MM.1S (cell line): ENCODE results near the gene USP12.

Experiments
- DNase-seq: peaks from one replicate; pipeline ENCODE4 v3.0.0-alpha.2; 2015
- H2AFZ ChIP-seq: fragments of 300-600 bp; sonication (generic); 2 replicates; pipeline ENCODE4 v1.6.0; 2016; ENCODE audit warnings: antibody characterized with exemption, low read length
- H3F3A ChIP-seq: fragments of 300-600 bp; sonication (generic); 2 replicates; pipeline ENCODE4 v1.6.1; 2016; ENCODE audit warnings: mild to moderate bottlenecking, antibody characterized with exemption, low read length, moderate library complexity, mixed read lengths; ENCODE audit not compliant: insufficient read depth
- H3K27ac ChIP-seq: fragments of 300-600 bp; sonication (generic); 2 replicates; pipeline ENCODE4 v1.5.1; 2016; ENCODE audit warnings: mild to moderate bottlenecking, low read length
- H3K27me3 ChIP-seq: fragments of 300-600 bp; sonication (generic); replicated peaks from 2 replicates; pipeline ENCODE4 v1.6.0; 2016; ENCODE audit warnings: low read length; ENCODE audit not compliant: insufficient read depth
- H3K36me3 ChIP-seq: fragments of 300-600 bp; sonication (generic); replicated peaks from 2 replicates; pipeline ENCODE4 v1.6.1; 2016; ENCODE audit warnings: mild to moderate bottlenecking, low read length, mixed read lengths; ENCODE audit not compliant: insufficient read depth
- H3K4me1 ChIP-seq: fragments of 300-600 bp; sonication (generic); 2 replicates; pipeline ENCODE4 v1.6.1; 2016; ENCODE audit warnings: low read length, mixed read lengths
- H3K4me2 ChIP-seq: fragments of 300-600 bp; sonication (generic); 2 replicates; pipeline ENCODE4 v1.6.0; 2016; ENCODE audit warnings: low read depth, low read length
- H3K4me3 ChIP-seq: fragments of 300-600 bp; sonication (generic); 2 replicates; pipeline ENCODE4 v1.5.1; 2016; ENCODE audit warnings: low read length, mixed read lengths
- H3K79me2 ChIP-seq: fragments of 300-600 bp; sonication (generic); 2 replicates; pipeline ENCODE4 v1.6.1; 2016; ENCODE audit warnings: mixed run types, low read length, mixed read lengths
- H3K9ac ChIP-seq: fragments of 300-600 bp; sonication (generic); 2 replicates; pipeline ENCODE4 v1.6.1; 2016; ENCODE audit warnings: low read length, mixed read lengths
- H3K9me2 ChIP-seq: fragments of 300-600 bp; sonication (generic); replicated peaks from 2 replicates; pipeline ENCODE4 v1.6.1; 2016; ENCODE audit warnings: mild to moderate bottlenecking, low read length, mixed read lengths; ENCODE audit not compliant: insufficient read depth
- H3K9me3 ChIP-seq: fragments of 300-600 bp; sonication (generic); replicated peaks from 2 replicates; pipeline ENCODE4 v1.6.1; 2016; ENCODE audit warnings: mild to moderate bottlenecking, low read length, mixed read lengths; ENCODE audit not compliant: insufficient read depth
- H4K20me1 ChIP-seq: fragments of 300-600 bp; sonication (generic); 2 replicates; pipeline ENCODE4 v1.6.1; 2016; ENCODE audit warnings: mild to moderate bottlenecking, low read length, moderate library complexity, mixed read lengths; ENCODE audit not compliant: insufficient read depth
- CTCF ChIP-seq: fragments of 300-600 bp; sonication (generic); IDR thresholded peaks from 2 replicates; pipeline ENCODE4 v1.5.1; 2016; ENCODE audit warnings: antibody characterized with exemption, low read length, mixed read lengths
- EZH2 ChIP-seq: fragments of 300-600 bp; sonication (generic); optimal IDR thresholded peaks from 2 replicates; pipeline ENCODE3; 2017; ENCODE audit warnings: low read depth, mild to moderate bottlenecking, antibody characterized with exemption, low read length, mixed read lengths
- EZH2phosphoT487 ChIP-seq: fragments of 300-600 bp; sonication (generic); IDR thresholded peaks from 2 replicates; pipeline ENCODE4 v1.6.1; 2018; ENCODE audit warnings: antibody characterized with exemption, low read length

Gene USP12

GRCh38 chr13:27182054-27182453 is 10.4 kb upstream of the USP12 start:
- no peak overlapping the region for H2AFZ ChIP-seq
- H3K4me3 ChIP-seq, result no peak overlapping the region
- no peak overlapping the region for H3K27ac ChIP-seq
- no peak overlapping the region for H3K4me2 ChIP-seq
- TF ChIP-seq EZH2phosphoT487, result no peak
- no peak for TF ChIP-seq EZH2
- TF ChIP-seq CTCF, result no peak
- H3K9me3 ChIP-seq, result no peaks in the 10 kb centered on the region
- no peak for DNase-seq
- H3K79me2 ChIP-seq, result no peaks in the 10 kb centered on the region
- H4K20me1 ChIP-seq, result no peaks in the 10 kb centered on the region
- H3F3A ChIP-seq, result no peaks in the 10 kb centered on the region
- H3K36me3 ChIP-seq, result no peaks in the 10 kb centered on the region
- no peak overlapping the region for H3K9ac ChIP-seq
- no peaks in the 10 kb centered on the region for H3K4me1 ChIP-seq
- H3K9me2 ChIP-seq, result no peaks in the 10 kb centered on the region
- no peaks in the 10 kb centered on the region for H3K27me3 ChIP-seq

- Histone ChIP-seq H2AFZ (no peak overlapping the region), H3K79me2 (no peaks in the 10 kb centered on the region), H3K9ac (no peak overlapping the region), H3K36me3 (no peaks in the 10 kb centered on the region), H3K4me2 (no peak overlapping the region), H3K4me1 (no peaks in the 10 kb centered on the region), H3K9me2 (no peaks in the 10 kb centered on the region), H4K20me1 (no peaks in the 10 kb centered on the region), H3K9me3 (no peaks in the 10 kb centered on the region), H3F3A (no peaks in the 10 kb centered on the region), H3K27ac (no peak overlapping the region), H3K4me3 (no peak overlapping the region), H3K27me3 (no peaks in the 10 kb centered on the region)
- no peak for TF ChIP-seq EZH2
- TF ChIP-seq CTCF, result no peak
- no peak for TF ChIP-seq EZH2phosphoT487
- DNase-seq, result no peak
Measured at GRCh38 chr13:27177852-27178251, 6.2 kb upstream of the USP12 start.

- no peaks in the 10 kb centered on the region for H3K9me2 ChIP-seq
- no peak for DNase-seq
- H3K79me2 ChIP-seq, result no peaks in the 10 kb centered on the region
- no peak overlapping the region for H3K9ac ChIP-seq
- no peaks in the 10 kb centered on the region for H3K9me3 ChIP-seq
- no peaks in the 10 kb centered on the region for H3K4me1 ChIP-seq
- H3K27ac ChIP-seq, result no peak overlapping the region
- H4K20me1 ChIP-seq, result no peaks in the 10 kb centered on the region
- H3F3A ChIP-seq, result peaks cover 7% of the 10 kb centered on the region; the same call in 1 of the 2 replicates
- H3K4me2 ChIP-seq, result no peak overlapping the region
- H3K36me3 ChIP-seq, result no peaks in the 10 kb centered on the region
- H3K27me3 ChIP-seq, result no peaks in the 10 kb centered on the region
- no peak for TF ChIP-seq EZH2phosphoT487
- TF ChIP-seq EZH2, result no peak
- TF ChIP-seq CTCF, result no peak
- H2AFZ ChIP-seq, result no peak overlapping the region
- H3K4me3 ChIP-seq, result no peak overlapping the region
Measured at GRCh38 chr13:27176470-27177410, 5.1 kb upstream of the USP12 start.
